Medulla oblongata (tissue), 1 donor: ENCODE measurements around the gene PDZRN3.

ENCODE experiments used
- DNase-seq: peaks from one replicate; pipeline ENCODE4 v3.0.0-alpha.2; 2015; ENCODE audit errors: extremely low spot score

The PDZRN3 gene

DNA sequence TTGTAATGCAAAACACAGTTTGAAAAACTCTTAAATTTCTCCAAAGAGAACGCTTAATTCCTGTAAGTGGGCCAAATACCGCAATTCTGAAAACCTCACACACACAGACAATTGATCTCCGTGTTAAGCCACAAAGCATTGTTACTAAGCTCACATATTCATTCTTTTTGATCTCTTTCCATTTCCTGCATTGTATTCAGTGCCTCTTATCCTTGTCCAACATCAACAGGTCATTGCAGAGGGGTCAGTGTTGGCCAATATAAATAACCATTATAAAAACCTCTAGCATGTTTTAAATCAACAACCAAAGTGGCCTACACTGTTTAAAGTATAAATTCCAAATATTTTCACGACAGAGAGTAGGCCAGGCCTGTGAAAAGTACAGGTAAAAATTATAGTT lies 171.1 kb downstream of the PDZRN3 start:
- no peak for DNase-seq

DNA sequence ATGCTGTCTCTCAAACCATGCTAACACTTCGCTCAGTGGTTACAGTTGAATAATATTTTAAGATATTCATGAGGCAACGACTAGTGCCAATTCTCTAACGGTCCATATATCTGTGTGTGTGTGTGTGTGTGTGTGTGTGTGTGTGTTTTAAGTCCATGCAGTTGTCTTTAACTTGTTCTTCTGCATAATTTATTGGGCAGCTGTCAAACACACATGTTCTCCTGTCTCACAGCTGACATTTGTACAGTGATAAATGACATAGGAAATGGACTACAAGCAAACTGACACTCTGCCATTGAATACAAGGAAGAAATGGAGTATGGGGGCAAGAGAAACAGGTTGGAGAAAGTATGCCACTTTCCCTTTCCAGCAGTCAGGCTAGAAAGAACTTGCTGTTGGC lies 172.0 kb downstream of the PDZRN3 start:
- DNase-seq: no peak

DNA sequence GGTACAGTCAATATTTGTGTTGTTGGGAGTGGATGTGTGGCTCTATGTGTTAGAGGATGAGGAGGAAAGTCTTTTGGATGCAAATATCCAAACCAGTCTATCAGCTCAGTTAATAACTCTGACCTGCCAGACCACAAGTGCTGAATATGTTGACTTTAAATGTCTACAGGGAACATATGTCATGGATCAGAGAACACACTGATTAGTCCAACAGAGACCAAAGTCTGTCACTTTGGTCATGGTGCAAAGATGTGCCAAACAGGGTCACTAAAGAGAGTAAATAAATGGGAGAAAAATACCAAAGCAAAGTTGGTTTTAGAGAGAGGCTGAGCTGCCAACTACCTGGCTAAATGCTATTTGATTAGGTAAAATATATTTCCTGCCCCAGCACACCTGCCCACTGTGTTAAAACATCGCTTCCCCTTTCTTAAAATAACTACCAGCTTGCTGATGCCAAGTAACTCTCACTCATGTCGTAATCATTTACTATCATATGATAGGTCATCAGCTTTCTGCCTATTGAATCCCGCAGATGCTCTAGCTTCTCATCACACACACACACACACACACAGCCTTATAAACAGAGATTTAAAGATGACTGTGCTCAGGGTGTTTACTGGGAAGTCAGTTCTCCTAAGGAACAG lies 173.3 kb downstream of the PDZRN3 start:
- DNase-seq: no peak

DNA sequence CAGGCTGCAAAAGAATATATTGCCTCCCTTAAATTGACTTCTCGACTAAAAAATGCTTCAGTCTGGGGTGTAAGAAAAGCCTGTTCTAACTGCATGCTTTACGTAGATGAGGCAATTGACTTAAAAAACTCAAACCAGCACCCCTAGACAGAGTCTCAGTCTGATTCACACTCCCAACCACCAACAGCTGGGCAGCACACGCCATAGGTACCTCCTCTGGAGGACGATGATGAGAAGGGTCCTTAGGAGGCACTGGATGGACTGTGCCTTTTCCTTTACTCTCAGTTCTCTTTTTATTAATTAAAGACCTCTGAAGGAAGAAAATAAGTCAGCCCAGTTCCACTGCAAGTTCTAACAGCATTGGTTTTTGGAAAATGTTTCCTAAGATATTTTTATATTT lies 175.0 kb downstream of the PDZRN3 start:
- DNase-seq: no peak

DNA sequence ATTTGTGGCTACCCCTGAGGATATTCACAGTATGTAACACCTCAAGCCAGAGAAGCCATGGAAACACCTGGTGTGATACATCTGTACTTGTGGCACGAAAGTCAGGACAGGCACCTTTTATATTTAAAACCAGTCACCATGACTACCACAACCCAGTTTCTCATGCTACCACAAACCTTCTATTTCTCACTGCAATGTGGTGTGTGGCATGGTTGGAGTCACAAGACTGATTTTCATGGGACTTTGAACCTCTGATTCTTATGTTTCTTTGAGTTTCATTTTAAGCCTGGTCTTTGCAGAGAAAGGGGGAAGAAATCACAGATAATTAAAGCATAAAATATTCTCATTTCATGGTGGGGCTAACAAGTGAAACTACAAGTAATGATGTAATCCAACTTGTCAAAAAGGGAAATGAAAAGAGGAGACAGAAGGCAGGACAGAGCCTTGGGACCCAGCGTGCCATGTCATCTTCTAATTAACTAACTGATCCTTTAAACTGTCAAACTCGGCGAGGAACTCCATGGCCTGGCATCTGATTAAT lies 175.9 kb downstream of the PDZRN3 start:
- DNase-seq: no peak

DNA sequence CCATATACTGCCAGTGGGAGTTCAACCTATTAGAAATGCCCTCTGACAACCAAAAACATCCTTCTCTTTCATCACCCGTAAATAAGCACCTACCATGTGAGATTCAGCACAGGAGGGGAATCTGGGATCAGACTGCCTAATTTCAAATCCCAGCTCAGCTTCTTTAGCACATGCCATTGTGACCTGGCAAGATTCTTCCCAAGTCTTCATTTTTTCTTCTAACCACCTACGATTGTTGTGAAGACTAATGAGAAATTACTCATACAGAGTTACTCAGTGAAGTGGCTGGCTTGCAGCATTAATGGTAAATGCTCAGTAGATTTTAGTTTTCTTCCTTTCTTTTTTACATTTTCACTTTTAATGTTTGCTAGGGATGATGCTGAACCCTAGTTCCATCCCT lies 176.7 kb downstream of the PDZRN3 start:
- DNase-seq: no peak

DNA sequence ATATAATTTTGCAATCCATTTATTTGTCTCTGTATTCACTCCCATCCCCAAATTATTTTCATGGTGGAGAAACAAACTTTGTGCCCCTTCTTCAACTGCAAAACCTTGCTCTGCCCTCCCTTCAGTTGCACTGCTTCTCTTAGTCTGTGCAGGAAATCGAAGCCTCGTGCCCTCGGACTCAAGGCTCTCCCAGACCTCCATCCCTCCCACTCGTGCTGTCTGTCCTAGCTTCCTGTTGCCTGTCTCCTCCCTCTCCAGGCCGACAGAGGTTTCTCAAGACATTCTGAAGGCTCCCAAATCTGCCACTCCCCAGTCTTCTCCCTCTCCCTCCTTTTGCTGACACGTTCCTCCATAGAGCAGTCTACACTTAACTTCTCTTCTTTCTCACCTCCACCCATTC lies 177.6 kb downstream of the PDZRN3 start:
- DNase-seq: no peak

DNA sequence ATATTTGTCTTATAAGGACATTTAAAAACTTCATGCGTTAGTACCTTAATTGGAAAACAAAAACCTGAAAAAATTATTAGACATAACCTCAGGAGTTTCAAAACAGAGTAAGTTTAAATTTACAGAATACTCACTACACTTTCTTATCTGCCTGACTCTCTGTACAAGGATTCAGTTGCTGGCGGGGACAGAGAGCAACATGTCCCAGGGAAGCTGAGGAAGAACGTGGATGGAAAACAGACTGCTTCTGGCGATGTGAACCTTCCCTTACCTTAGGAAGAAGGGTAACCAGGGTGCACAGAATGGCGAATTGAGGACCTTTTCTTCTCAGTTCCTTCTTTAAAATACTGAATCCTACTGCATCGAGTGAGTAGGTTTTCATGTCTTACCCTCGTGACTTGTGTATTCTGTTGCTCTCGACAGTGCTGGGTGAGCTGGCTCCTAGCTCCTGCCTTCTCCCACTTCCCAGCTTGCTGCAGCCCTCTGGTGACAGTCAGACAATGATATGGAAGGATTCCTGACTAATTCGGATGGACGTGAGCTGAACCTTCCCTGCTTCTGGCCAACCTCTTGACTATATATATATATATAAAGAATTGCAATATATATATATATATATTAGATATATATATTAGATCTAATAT lies 178.2 kb downstream of the PDZRN3 start:
- DNase-seq: no peak

DNA sequence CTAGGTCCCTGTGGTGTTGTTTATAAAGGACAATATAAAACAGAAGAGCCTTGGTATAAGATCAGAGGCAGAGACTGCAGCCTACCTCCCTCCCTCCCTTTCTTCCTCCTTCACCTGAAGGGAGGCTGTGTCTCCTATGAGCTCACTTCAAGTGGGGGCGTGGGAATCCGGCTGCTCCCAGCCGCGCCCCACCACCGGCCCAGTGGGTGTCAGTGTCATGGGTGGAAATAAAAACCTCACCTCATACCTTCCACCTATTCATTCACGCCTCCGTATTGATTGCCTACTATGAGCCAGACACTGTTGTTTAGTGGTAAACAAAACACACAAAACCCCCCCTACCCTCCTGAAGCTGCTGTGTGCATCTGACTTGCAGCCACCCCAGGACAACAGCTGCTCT lies 181.9 kb downstream of the PDZRN3 start:
- DNase-seq: no peak

DNA sequence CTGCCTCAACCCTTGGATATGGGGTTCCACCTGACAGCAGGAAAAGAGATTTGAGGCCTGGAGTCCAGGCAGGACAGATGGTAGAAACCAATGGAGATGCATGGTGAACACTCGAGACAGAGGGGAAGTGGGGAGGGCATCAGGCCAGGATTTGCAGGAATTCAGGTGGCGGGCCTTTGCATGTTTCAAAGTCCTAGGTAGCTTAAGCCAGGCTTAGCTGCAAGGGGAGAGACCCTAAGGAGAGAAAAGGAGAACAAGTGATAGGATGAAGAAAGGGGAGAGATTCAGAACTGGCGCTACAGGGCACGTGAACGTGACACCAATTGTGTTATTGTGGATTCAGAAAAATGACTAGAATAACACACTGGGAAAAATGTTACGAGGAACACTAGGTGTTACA lies 182.6 kb downstream of the PDZRN3 start:
- no peak for DNase-seq

DNA sequence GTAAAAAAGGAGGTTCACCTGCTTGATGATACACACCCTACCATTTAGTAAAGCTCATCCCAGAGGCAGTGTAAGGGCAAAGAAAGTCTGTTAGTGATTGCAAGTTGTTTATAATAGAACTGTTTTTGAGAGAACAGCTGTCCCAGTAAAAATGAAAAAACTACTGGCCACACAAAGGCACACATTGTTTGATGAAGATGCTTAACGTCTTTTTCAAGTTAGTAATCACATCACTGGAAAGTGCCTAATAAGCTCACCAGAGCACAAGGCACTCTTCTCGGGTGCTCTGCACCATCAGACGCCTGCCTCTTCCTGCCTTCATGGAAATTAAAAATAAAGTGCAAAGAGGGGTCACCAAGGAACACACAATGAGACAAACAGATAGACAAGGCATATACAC lies 186.9 kb downstream of the PDZRN3 start:
- peak; percentile 38 for DNase-seq

DNA sequence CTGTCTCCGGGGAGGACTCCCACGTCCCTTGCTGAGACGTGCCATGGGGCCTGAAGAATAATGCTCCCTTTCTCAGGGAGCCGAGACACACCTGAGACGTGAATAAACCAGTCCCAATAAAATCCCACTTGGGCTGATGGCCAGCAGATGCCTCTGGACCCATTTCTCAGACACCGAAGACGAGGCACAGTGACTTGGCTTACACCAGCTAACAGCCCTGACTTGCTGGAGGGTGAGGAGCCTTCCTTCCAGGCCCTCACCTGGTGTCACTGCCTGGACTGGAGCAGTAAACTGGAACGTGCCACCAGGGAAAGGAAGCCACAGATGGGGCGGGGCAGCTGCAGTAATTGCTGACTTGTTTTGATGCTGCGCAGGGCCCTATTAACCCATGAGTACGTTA lies 189.7 kb downstream of the PDZRN3 start:
- DNase-seq: no peak

DNA sequence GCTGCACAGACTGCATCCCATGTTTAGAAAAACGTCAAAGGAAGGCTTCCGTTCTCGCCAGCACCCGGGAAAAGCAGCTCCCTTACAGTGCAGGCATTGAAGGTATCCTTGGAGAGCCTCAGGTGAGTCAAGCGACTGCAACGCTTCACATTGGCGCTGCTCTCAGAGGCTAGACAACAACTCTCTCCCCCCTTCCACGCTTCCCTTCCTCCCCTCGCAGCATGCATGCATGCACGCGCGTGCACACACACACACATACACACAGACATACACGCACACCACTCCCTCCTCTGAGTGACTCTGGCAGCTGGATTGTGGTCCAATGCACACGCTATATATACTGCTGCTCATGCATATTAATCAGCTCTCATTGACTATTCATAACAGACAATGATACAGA lies 191.1 kb downstream of the PDZRN3 start:
- no peak for DNase-seq

DNA sequence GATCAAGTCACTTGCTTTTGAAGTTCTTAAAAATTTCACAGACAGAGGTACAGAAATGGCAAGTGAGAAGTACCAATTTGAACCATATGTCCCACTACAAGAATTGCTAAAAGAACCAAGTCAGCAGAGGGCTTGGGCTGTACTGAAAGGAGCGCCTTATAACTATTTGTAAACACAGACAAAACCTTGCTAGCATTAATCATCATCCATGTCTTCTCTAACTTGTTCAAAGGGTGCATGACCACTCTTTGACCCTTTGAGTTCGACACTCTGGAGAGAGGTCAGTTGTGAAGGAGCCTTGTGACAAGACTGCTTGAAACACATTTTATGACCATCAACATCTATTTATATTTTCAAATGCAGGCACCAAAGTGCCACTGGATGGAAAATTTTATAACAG lies 191.7 kb downstream of the PDZRN3 start:
- DNase-seq: no peak

DNA sequence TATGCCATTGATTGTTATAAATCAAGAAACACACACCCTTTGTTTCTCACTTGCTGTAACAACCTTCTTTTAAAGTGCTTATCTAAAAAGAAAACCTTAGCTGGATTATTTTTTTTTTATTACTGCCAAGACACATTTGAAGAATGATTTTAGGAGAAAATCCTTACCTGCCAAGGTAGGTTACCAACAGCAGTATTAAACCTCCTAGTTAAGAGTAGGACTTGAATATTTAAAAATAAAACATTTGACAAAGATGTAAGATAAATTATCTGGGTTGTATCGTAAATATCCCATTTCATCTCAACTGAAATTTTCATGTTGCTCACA lies 192.1 kb downstream of the PDZRN3 start:
- DNase-seq: no peak

DNA sequence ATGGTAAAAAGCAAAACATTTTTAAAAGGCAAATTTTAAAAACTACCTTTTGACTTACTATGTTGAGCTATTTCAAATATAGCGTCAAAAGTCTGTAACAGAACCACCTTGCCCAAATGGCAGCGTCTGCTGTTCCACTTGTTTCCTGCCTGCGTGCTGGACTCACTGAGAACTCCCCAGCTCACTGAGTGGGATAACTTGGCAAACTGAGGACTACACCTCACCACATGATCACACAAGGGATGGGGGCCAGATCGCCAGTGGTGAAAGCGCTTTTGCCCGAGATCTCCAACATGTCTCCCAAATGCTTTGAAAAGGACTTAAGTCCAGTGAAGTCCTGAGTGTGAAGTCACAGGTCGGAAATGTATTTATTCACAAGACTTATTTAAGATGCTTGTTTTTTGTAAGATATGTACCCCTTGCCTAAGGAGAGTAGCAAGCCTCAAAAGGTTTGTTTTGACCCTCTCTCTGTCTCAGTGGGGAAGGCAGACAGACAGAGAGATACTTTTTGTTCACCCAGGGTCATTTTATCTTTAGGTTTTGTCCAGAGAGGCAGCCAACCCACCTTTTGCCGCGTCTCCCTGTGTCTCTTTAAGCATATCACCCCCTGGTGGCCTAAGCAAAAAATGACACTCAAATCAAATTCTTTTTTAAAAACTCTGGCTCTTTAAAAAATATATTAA lies 192.6 kb downstream of the PDZRN3 start:
- peak; percentile 53 for DNase-seq

DNA sequence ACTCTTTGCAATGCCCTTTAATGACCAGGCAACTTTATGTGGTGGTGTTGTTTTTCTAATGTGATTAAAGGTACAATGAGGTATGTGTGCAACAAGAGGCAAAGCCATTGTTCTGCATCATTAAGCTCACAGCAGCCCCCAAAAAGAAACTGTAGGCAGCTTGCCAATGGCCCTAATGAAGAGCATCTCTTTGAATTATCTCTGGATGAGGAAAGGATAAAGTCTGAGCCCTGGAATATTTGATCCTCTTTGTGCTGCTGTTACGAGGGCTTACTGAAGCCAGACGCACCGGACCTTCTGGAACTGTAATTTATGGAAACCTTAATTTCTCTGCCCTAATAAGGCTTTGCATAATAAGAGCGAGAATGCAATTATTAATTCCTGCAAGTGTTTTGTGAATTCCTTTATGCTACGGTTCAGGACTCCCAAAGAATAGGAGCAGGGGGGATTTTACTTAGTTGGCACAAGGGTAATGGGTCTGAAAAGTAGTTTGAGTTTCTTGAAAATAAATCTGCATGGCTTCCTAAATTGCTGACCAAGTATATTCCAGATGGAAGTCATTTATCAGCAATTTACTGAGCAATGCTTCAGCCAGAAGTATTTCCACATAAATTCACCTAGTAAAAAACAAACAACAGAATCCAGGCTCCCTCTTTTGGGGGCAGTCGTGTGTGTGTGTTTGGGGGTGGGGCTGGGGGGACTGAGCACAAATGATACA lies 193.4 kb downstream of the PDZRN3 start:
- no peak for DNase-seq

DNA sequence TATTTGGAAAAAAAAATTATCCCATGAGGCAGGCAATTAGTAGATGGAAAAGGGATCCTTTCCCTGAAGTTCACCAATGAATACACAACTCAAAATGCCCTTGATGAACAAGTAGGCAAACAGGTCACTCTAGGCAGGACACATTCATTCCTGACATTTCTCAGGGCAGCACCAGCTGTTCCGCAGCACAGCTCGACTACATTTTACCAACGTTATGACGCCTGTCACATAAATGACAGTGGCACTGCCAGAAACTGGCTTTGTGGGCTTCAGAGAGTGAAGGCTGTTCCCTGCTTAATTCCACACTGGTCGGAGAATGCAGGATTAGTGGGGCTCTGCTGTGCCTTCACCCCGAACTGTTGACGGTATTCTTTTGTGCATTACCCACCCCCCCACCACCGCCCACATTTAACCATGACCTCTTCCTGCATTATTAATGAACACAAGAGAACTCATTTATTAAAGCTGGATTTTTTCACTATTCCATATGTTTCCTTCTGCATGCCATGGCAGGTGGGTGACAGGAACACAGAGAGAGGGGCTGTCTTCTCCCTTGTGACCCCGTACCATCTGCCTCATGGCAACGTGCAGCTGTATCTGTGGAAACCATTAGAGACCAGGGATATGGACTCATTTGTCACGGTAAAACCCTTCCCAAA lies 197.6 kb downstream of the PDZRN3 start:
- no peak for DNase-seq

DNA sequence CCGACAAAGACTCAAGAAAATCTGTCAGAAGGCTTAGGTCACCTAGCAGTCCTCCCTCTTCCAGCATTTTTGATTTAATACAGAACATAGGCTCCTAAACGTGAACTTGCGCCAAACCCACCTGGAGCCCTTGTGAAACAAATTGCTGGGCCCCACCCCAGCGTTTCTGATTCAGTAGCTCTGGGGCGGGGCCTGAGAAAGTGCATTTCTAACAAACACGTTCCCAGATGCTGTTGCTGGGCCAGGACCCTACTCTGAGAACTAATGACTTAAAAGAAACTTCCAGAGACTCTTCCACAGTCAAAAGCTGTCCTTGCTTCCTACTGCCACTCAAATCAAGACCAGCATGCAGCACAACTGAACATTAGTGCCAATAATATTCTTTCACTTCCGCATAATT lies 198.1 kb downstream of the PDZRN3 start:
- no peak for DNase-seq

DNA sequence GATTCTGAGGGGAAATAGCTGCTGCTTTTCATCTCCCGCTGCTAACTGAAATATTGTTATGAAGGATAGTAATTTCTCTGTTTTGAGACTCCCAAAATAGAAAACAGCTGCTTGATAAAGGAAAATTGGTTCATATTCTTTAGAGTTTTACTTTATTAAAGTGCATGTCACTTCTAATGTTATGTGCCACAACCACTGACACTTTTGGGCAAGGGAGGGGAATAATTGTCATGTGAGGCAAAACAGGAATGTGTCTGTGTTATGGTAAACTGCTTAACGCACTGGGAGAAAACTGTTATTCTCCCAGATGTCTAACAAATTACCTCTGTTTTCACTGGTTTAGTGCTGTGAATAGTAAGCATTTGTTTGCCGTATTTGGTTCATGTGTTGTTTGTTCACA lies 201.6 kb downstream of the PDZRN3 start:
- DNase-seq: no peak

DNA sequence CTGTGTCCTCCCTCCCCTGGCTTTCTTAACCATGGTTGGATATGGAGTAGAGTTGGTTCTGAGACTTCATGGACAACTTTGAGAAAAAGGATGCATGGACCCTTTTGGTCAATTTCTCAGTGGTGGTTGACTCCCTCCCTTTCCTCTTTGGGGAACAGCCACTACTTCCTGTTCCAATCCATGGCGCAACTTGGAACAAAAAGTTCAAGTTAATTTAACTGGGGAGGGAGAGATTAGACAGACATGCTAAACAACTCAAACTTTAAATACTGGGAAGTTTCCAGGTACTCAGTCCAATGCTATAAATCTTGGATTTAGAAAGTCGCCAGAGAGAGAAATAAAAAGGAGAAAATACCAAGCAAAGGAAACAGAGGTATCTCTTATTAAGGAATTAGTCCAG lies 202.2 kb downstream of the PDZRN3 start:
- DNase-seq: no peak

DNA sequence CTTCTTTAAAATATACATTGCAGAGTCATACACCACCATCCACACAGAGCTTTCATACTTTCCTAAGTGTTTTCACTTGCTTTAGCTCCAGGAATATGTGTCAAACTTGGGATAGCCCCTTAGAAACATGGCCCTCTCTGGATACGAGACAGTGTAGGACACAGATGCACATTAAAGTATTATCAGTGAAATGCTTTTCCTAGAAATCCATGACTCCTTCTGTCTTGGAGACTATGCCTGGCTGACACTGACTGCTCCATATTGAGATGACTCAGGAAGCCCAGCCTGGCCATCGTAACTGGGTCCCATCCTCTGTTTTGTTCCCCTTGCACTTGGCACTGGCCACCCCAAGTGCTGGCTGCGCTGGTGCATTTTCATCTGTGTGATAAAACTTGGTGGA lies 204.8 kb downstream of the PDZRN3 start:
- DNase-seq: no peak
